Measurements from ENCODE around the gene DAGLB.
A peak's percentile ranks its signal among the peaks of the same experiment; 100 is the strongest.
"Not testable (repeated sequence)": the region's sequence is repeated elsewhere in the genome, so short reads cannot be mapped to it uniquely, and the experiment has no call there.

The DAGLB gene

GRCh38 chr7:6430974-6431373 is 16.8 kb downstream of the DAGLB start:
- peak; percentile 47 for DNase-seq (ENCODE audit: low spot score)

- peak; percentile 51 for DNase-seq (ENCODE audit: low spot score)
Observed at GRCh38 chr7:6430271-6430940, 17.3 kb downstream of the DAGLB start.

- no peak for DNase-seq (ENCODE audit: low spot score)
Observed at GRCh38 chr7:6425948-6426347, 21.8 kb downstream of the DAGLB start.

- DNase-seq (ENCODE audit: low spot score), result no peak
Observed at GRCh38 chr7:6423942-6424701, 23.6 kb downstream of the DAGLB start.

- no peak for DNase-seq (ENCODE audit: low spot score)
Observed at GRCh38 chr7:6422926-6423632, 24.7 kb downstream of the DAGLB start.

- no peak for DNase-seq (ENCODE audit: low spot score)
Observed at GRCh38 chr7:6422095-6422494, 25.7 kb downstream of the DAGLB start.

- DNase-seq (ENCODE audit: low spot score), result no peak
Observed at GRCh38 chr7:6420680-6421079, 27.1 kb downstream of the DAGLB start.

GRCh38 chr7:6419310-6419773 is 28.4 kb downstream of the DAGLB start:
- DNase-seq (ENCODE audit: low spot score), result no peak

GRCh38 chr7:6417408-6417807 is 30.3 kb downstream of the DAGLB start:
- no peak for DNase-seq (ENCODE audit: low spot score)

- no peak for DNase-seq (ENCODE audit: low spot score)
Observed at GRCh38 chr7:6416516-6417145, 31.1 kb downstream of the DAGLB start.

GRCh38 chr7:6413637-6414036 is 34.1 kb downstream of the DAGLB start:
- no peak for DNase-seq (ENCODE audit: low spot score)

GRCh38 chr7:6409944-6410693 is 37.6 kb downstream of the DAGLB start:
- no peak for DNase-seq (ENCODE audit: low spot score)

GRCh38 chr7:6409091-6409490 is 38.7 kb downstream of the DAGLB start:
- DNase-seq (ENCODE audit: low spot score), result no peak

- DNase-seq (ENCODE audit: low spot score), result no peak
Observed at GRCh38 chr7:6407434-6407833, 40.3 kb downstream of the DAGLB start.

- DNase-seq (ENCODE audit: low spot score), result no peak
Observed at GRCh38 chr7:6406121-6406520, 41.6 kb downstream of the DAGLB start.

GRCh38 chr7:6403907-6404306 is 43.8 kb downstream of the DAGLB start:
- DNase-seq (ENCODE audit: low spot score), result no peak

GRCh38 chr7:6402741-6403140 is 45.0 kb downstream of the DAGLB start:
- no peak for DNase-seq (ENCODE audit: low spot score)

GRCh38 chr7:6402041-6402440 is 45.7 kb downstream of the DAGLB start:
- DNase-seq (ENCODE audit: low spot score), result no peak

- DNase-seq (ENCODE audit: low spot score), result no peak
Observed at GRCh38 chr7:6401536-6401935, 46.2 kb downstream of the DAGLB start.

- DNase-seq (ENCODE audit: low spot score), result not testable (repeated sequence)
Observed at GRCh38 chr7:6400243-6401105, 47.3 kb downstream of the DAGLB start.

GRCh38 chr7:6399351-6399750 is 48.4 kb downstream of the DAGLB start:
- no peak for DNase-seq (ENCODE audit: low spot score)
